ENCODE data around the gene RBM4B.

RBM4B gene

GRCh38 chr11:66706989-66707388, 29.3 kb upstream of the RBM4B start:
- no peak for DNase-seq

GRCh38 chr11:66705587-66706335, 28.1 kb upstream of the RBM4B start:
- no peak for DNase-seq

DNA sequence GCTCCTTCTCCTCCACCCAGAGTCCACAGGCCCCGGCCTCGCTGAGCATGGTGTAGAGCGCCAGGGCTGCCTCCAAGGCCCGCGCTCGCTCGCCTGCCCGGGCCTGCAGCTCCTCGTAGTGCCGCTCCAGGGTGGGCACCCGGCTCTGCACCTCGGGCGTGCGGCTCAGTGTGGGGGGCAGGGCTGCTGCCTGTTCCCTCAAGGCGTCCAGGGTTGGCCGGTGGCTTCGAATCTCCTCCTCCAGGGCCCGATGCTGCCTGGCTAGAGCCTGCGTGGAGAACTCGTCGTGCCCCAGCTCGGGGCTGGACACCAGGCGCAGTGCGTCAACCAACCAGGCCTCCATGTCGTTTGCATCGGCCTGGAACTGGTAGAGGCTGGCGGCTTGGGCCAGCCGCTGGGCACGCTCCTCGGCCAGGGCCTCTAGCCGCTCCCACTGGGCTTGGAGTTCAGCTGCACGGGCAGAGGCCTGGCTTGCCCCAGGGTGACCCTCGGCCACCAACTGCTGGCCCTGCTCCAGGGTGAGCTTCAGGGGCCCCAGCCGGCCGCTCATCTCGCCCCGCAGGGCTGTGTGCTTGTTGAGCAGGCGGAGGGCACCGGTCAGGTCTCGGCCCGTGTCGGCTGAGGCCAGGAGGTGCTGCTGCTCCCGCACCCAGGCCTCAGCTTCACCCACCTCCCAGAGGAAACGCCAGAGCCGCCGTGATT, 27.1 kb upstream of the RBM4B start:
- no peak for DNase-seq

GRCh38 chr11:66701432-66702240, 23.9 kb upstream of the RBM4B start:
- DNase-seq: peak; percentile 25

DNA sequence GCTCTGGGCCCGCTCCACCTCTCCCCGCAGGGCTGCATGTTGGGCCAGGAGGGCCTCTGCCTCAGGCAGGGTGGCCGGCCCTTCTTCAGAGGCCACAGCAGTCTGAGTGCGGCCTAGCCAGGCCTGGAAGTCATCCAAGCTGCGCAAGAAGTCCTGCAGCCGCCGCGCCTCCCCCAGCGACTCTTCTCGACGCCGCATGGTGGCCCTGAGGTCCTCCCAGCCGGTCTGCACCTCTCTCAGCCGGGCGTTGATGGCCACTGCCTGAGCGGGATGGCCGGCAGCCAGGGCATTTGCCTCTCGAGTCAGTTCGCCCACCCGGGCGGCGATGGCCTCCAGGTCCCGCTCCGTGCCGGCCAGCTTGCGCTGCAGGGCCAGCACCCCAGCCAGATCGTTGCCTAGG, 23.1 kb upstream of the RBM4B start:
- DNase-seq: no peak

GRCh38 chr11:66700337-66700736, 22.6 kb upstream of the RBM4B start:
- DNase-seq: no peak

- DNase-seq: no peak
Observed at GRCh38 chr11:66698491-66698890, 20.8 kb upstream of the RBM4B start.

DNA sequence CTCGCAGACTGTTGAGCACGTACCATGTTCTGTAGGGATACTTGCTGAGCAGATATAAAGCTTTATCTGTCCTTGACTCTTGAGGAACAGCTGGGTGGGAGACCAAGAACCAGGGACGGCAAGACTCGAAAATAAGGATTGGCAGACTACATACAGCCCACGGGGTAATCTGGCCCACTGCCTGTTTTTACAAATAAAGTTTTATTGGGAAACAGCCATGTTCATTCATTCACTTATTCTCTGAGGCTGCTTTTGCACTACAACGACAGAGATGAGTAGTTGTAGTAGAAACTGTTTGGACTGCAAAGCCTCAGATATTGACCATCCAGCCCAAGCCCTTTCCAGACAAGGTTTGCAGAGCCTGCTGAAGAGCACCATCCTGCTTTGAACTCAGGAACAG, 20.3 kb upstream of the RBM4B start:
- no peak for DNase-seq

DNA sequence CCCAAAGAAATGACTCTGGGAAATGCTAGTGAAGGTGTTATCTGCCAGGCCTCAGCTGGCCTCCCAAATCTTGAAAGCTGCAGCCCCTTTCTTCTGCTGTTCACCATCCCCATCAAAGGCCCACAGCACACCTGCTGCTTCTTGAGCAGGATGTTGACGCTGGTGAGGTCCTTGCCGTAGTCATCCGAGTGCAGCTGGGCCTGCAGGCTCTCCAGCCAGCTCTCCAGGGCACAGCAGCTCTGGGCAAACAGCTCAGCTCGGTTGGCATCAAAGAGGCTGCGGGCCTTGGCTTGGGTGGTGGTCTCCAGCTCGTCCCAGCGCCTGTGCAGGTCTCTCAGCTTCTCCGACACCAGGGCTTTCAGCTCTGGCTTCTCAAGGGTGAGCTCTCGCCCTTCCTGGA, 18.5 kb upstream of the RBM4B start:
- DNase-seq: no peak

DNA sequence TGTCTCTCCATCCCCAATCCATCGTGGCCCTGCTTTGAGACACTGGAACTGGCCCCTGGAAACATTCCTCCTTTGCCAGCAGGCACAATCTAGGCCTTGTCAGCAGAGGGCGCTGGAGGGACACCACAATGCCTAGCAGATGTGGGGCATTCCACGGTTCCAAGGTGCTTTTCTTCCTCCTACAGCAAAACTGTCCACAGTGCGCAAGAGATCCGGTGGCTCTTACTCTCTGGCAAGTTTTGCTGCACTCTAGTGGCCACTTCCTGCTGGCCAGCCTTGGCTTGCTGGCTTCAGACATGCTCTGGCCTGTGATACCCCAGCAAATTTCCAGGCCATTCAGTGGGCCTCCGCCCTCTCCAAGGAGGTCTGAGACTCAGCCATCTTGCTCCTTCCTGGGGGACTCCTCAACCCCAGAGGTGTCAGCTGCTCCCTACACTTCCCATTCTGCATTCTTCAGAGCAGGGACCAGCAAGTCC, 17.1 kb upstream of the RBM4B start:
- DNase-seq: peak; percentile 82

- DNase-seq: no peak
Observed at GRCh38 chr11:66694056-66694410, 16.3 kb upstream of the RBM4B start.

GRCh38 chr11:66693356-66694055, 15.8 kb upstream of the RBM4B start:
- DNase-seq: no peak

GRCh38 chr11:66692871-66693331, 15.2 kb upstream of the RBM4B start:
- DNase-seq: no peak

DNA sequence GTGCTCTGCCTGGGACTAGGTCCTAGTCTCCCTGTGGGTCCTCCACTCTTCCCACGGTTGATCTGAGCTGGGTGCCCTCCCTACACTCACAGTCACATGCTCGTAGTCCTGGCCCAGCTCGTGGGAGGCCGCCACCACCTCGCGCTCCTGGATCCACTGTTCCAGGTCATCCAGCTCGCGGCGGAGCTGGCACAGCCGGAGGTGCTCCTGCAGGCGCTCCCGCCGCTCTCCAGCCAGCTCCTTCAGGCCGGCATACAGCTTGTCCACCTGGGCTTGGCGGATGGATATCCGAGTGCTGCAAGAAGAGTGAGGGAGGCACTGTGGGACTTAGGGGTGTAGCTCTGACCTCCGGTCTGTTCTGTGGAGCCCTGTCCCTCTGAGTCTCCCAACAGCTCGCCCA, 14.8 kb upstream of the RBM4B start:
- no peak for DNase-seq

DNA sequence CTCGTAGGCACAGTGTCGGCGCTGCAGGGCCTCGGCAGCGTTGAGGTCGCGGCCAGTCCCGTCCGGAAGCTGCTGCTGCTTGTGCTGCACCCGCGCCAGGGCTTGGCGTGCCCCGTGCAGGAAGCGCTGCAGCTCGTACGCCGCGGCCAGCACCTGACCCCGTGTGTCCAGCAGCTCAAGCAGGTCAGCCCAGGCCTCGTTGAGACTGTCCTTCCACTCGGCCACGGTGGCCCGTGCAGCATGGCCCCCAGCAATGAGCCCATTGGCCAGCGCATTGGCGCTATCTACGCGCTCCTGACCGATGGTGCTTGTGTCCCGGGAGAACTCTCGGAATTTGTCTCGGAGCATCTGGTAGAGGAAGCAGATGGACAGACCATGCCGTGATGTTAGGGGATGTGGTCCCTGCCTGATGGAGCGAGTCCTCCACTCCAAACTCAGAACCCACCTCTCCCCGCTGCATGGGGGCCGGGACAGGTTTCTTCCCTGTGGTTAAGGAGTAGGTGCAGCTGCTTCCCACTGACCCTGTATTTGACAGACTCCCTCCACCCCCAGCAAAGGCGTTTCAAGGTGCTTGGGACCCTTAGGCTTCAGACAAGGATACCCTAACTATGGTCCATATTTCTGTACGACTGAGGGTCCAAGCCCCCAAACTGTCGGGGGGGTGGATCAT, 13.8 kb upstream of the RBM4B start:
- no peak for DNase-seq

DNA sequence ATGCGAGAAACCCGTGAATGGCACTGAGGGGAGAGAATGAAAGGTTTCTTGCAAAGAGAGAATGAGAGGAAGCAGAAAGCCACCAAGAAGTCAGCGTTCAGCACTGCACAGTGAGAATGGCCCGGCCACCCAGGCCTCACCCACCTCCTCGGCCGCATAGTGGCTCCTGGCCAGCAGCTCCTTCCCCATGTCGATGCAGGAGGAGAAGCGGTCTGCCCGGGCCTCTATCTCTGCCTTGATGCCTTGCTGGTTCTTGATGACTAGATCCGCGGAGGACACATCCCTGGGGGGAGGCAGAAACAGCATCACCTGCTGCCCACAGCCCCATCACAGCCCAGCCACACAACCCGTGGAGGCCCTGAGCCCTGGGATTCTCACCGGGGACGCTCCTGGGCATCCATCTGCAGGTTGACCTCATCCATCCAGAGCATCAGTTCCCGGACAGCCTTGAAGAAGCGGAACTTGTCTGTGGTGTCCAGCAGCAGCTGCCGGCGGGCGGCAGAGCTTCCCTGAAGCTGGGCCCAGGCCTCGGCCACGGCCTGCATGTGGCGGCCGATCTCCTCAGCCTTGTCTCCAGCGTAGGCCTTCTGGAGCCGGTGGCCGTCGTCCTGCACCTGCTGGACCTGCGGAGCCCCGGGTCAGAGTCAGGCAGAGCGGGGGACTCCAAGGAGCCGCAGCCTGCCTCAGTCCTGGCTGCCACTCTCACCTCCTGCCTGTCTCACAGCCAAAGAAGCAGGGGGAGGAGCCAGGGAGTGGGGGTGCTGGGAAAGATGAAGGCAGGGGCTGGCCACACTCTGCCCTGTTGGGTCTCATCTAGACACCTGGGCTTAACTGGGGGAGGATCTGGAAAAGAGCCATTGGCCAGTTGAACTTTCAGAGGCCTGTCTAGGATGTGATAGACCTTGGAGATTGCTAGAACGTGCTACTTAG, 12.2 kb upstream of the RBM4B start:
- no peak for DNase-seq

GRCh38 chr11:66688561-66689534, 11.2 kb upstream of the RBM4B start:
- no peak for DNase-seq

DNA sequence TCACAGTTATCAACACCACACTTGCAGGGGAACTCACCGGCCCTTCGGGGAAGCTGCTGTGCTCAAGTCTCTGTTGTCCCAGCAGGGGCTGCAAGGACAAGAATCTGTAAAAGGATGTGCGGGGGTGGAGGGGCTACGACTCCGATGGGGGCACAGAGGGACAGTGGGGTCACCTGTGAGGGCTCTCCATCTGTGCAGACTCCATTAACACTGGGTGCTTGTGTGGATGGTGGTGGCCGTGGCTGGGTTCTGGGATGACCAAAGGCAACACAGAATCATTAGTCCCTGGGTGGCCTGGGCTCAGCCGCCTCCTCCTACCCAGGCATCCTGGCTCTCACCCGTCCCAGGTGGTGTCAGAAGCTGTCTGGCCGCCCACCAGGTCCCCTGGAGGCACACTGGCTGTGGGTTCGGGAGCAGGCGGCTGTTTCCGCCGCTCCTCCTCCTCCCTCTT, 10.2 kb upstream of the RBM4B start:
- DNase-seq: no peak

GRCh38 chr11:66686801-66687750, 9.4 kb upstream of the RBM4B start:
- DNase-seq: no peak
